OCI-M1 (cell line): ENCODE measurements around the gene NME5.

Source experiments
- DNase-seq: peaks from one replicate; lab custom pipeline; 2025; lab: John Stamatoyannopoulos, UW

The NME5 gene

GRCh38 chr5:138132543-138132942 lies 6.7 kb downstream of the NME5 start:
- no peak for DNase-seq

GRCh38 chr5:138129347-138129746 lies 9.9 kb downstream of the NME5 start:
- DNase-seq: no peak

GRCh38 chr5:138128334-138128733 lies 10.9 kb downstream of the NME5 start:
- no peak for DNase-seq

- DNase-seq: no peak
These were observed 24.0 kb downstream of the NME5 start for GRCh38 chr5:138115254-138115653.

GRCh38 chr5:138111937-138112336 lies 27.3 kb downstream of the NME5 start:
- no peak for DNase-seq

- DNase-seq: no peak
These were observed 28.0 kb downstream of the NME5 start for GRCh38 chr5:138111181-138111580.

- DNase-seq: no peak
These were observed 28.8 kb downstream of the NME5 start for GRCh38 chr5:138110266-138110963.

- no peak for DNase-seq
These were observed 29.6 kb downstream of the NME5 start for GRCh38 chr5:138109463-138110265.

GRCh38 chr5:138107213-138107612 lies 32.0 kb downstream of the NME5 start:
- no peak for DNase-seq

GRCh38 chr5:138105709-138106108 lies 33.5 kb downstream of the NME5 start:
- DNase-seq: no peak

- no peak for DNase-seq
These were observed 36.0 kb downstream of the NME5 start for GRCh38 chr5:138103319-138103637.

- no peak for DNase-seq
These were observed 36.5 kb downstream of the NME5 start for GRCh38 chr5:138102454-138103318.

- no peak for DNase-seq
These were observed 42.0 kb downstream of the NME5 start for GRCh38 chr5:138096997-138097828.

- DNase-seq: no peak
These were observed 42.9 kb downstream of the NME5 start for GRCh38 chr5:138096363-138096762.

- DNase-seq: no peak
These were observed 43.9 kb downstream of the NME5 start for GRCh38 chr5:138095100-138095907.

- no peak for DNase-seq
These were observed 46.2 kb downstream of the NME5 start for GRCh38 chr5:138093036-138093435.

GRCh38 chr5:138092301-138092700 lies 46.9 kb downstream of the NME5 start:
- no peak for DNase-seq

- DNase-seq: no peak
These were observed 47.5 kb downstream of the NME5 start for GRCh38 chr5:138091685-138092084.

GRCh38 chr5:138083702-138084101 lies 55.5 kb downstream of the NME5 start, which contains the start of gene WNT8A:
TSS of gene WNT8A (plus strand) at chr5:138084033. CDS start at chr5:138084128, 95 bp downstream.
- DNase-seq: no peak

- DNase-seq: no peak
These were observed 57.2 kb downstream of the NME5 start for GRCh38 chr5:138082033-138082432.
